ENCODE data around the gene NACC1.

DNA sequence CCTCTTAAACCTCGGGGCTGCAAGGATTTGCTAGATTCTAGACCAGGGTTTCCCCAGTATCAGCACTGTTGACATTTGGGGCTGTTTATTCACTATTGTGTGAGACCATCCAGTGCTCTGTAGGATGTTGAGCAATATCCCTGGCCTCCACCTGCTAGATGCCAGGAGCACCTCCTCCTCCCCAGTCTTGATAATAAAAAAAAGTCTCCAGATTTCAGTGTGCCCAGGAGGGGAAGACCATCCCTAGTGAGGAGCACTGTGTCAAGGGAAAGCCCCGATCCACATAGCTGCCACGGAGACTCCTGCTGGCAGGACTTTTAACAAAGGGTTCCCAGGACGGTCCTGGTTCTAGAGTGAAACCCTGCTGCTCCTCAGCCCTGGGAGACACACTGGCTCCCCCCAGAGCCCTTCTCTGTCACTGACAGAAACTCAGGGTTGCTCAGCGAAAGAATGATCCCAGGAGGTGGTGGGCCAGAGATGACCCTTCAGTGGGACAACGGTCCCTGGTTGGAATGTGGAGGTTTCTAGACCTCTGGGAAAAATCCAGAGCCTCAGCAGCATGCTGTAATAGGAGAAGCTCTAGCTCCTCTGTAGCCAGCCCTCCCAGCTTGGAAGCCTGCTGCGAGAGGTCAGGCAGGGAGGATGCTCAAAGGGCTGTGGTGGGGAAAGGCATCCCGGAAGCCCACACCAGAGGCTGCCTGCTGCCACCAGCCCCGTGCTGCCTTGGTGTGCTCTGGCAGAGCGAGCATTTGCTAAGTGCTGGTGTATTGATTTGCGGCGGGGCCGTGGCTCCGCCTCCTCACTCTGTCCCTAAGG, 35.7 kb upstream of the NACC1 start:
- TF ChIP-seq, protein P1, sequence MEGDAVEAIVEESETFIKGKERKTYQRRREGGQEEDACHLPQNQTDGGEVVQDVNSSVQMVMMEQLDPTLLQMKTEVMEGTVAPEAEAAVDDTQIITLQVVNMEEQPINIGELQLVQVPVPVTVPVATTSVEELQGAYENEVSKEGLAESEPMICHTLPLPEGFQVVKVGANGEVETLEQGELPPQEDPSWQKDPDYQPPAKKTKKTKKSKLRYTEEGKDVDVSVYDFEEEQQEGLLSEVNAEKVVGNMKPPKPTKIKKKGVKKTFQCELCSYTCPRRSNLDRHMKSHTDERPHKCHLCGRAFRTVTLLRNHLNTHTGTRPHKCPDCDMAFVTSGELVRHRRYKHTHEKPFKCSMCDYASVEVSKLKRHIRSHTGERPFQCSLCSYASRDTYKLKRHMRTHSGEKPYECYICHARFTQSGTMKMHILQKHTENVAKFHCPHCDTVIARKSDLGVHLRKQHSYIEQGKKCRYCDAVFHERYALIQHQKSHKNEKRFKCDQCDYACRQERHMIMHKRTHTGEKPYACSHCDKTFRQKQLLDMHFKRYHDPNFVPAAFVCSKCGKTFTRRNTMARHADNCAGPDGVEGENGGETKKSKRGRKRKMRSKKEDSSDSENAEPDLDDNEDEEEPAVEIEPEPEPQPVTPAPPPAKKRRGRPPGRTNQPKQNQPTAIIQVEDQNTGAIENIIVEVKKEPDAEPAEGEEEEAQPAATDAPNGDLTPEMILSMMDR (IDR thresholded peaks at IDR 0.05; ENCODE audit: poor library complexity), result peak; percentile 42
- TF ChIP-seq EZH2 (IDR thresholded peaks at IDR 0.05; ENCODE audit: borderline replicate concordance), result no peak

All from hepatocyte (in vitro differentiated cells).